ENCODE measurements around the gene PRR12. TPM values are rescaled to one million over a fixed set of nuclear protein-coding genes. Genes with fewer than 3 reads are reported as not detected.

Gene PRR12
- total RNA-seq, 1 experiment from 2014 or later = 22.9 TPM

- intact Hi-C loops (cut with micrococcal nuclease; ENCODE audit: unreplicated experiment) (no loop called here), in situ Hi-C loops (cut with HindIII; ENCODE audit: low pct_unique_long_range_greater_than_20kb, low sequenced_read_pairs) (no loop called here)
- DNase-seq (ENCODE audit: low read depth, low spot score) = no peak
- H3K4me3 ChIP-seq (ENCODE audit: low read depth in 2 of 2, low read length in 2 of 2) = no peak overlapping the region
- TF ChIP-seq REST (IDR thresholded peaks at IDR 0.05; ENCODE audit: insufficient read depth in 1 of 2, low read depth in 2 of 2, low read length in 1 of 2) = no peak
- no peak for TF ChIP-seq SIN3A (IDR thresholded peaks at IDR 0.05; ENCODE audit: borderline replicate concordance, insufficient read depth, low read depth, low read length)
- TF ChIP-seq CTCF (IDR thresholded peaks at IDR 0.05) = no peak
- no peak for TF ChIP-seq TCF7L2 (IDR thresholded peaks at IDR 0.05; ENCODE audit: low read depth, low read length)
- no peak for TF ChIP-seq POLR2AphosphoS5 (IDR thresholded peaks at IDR 0.05; ENCODE audit: low read depth, low read length)
- H3K36me3 ChIP-seq (ENCODE audit: control insufficient read depth, insufficient read depth, low read length) = no peaks in the 10 kb centered on the region; the same call in 1 of the 2 replicates
- POLR2A ChIA-PET = no interaction called here
- H3K27ac ChIP-seq (ENCODE audit: low read length) = no peak overlapping the region
- BruUV-seq (replicated peaks) = no TSS peak
- CTCF ChIA-PET = no interaction called here
- no peak for ATAC-seq
- no peaks in the 10 kb centered on the region for H3K9me3 ChIP-seq (ENCODE audit: control insufficient read depth, insufficient read depth, low read depth, low read length)
- H3K27me3 ChIP-seq (ENCODE audit: control insufficient read depth, insufficient read depth, low read length) = no peaks in the 10 kb centered on the region
- peaks cover 8% of the 10 kb centered on the region for H3K4me1 ChIP-seq (ENCODE audit: control insufficient read depth, insufficient read depth, low read length)
These were observed 4.9 kb downstream of the PRR12 start for GRCh38 chr19:49595819-49596404.

GRCh38 chr19:49596407-49596806, 5.4 kb downstream of the PRR12 start:
- no TSS peak for BruUV-seq (replicated peaks)
- TF ChIP-seq REST (IDR thresholded peaks at IDR 0.05; ENCODE audit: insufficient read depth in 1 of 2, low read depth in 2 of 2, low read length in 1 of 2) (no peak), CTCF (IDR thresholded peaks at IDR 0.05) (no peak), TCF7L2 (IDR thresholded peaks at IDR 0.05; ENCODE audit: low read depth, low read length) (no peak), POLR2AphosphoS5 (IDR thresholded peaks at IDR 0.05; ENCODE audit: low read depth, low read length) (no peak), SIN3A (IDR thresholded peaks at IDR 0.05; ENCODE audit: borderline replicate concordance, insufficient read depth, low read depth, low read length) (no peak)
- ChIA-PET POLR2A (no interaction called here), CTCF (no interaction called here)
- no peak overlapping the region for H3K4me3 ChIP-seq (ENCODE audit: low read depth in 2 of 2, low read length in 2 of 2)
- intact Hi-C loops (cut with micrococcal nuclease; ENCODE audit: unreplicated experiment) (no loop called here), in situ Hi-C loops (cut with HindIII; ENCODE audit: low pct_unique_long_range_greater_than_20kb, low sequenced_read_pairs) (no loop called here)
- H3K4me1 ChIP-seq (ENCODE audit: control insufficient read depth, insufficient read depth, low read length) = peaks cover 8% of the 10 kb centered on the region
- no peak overlapping the region for H3K27ac ChIP-seq (ENCODE audit: low read length)
- no peak for DNase-seq (ENCODE audit: low read depth, low spot score)
- no peaks in the 10 kb centered on the region; the same call in 1 of the 2 replicates for H3K36me3 ChIP-seq (ENCODE audit: control insufficient read depth, insufficient read depth, low read length)
- ATAC-seq = no peak
- no peaks in the 10 kb centered on the region for H3K27me3 ChIP-seq (ENCODE audit: control insufficient read depth, insufficient read depth, low read length)
- no peaks in the 10 kb centered on the region for H3K9me3 ChIP-seq (ENCODE audit: control insufficient read depth, insufficient read depth, low read depth, low read length)
